Skin of body (tissue), 2 donors: ENCODE data around the gene SELENOW. TPM values are rescaled to one million over a fixed set of nuclear protein-coding genes. Genes with fewer than 3 reads are reported as not detected.
"Not testable (repeated sequence)": the region's sequence is repeated elsewhere in the genome, so short reads cannot be mapped to it uniquely, and the experiment has no call there.

ENCODE experiments used
- DNase-seq: peaks from one replicate; lab custom pipeline; 2025; lab: John Stamatoyannopoulos, UW
- total RNA-seq: library from RNA; depleted of rRNA; stranded (reverse); fragments of >200 nt; gene quantifications from one replicate; pipeline ENCODE4 v1.2.3, GENCODE V29; 2014

Gene SELENOW
- total RNA-seq, 1 donor from 2014 or later = 169 TPM

DNA sequence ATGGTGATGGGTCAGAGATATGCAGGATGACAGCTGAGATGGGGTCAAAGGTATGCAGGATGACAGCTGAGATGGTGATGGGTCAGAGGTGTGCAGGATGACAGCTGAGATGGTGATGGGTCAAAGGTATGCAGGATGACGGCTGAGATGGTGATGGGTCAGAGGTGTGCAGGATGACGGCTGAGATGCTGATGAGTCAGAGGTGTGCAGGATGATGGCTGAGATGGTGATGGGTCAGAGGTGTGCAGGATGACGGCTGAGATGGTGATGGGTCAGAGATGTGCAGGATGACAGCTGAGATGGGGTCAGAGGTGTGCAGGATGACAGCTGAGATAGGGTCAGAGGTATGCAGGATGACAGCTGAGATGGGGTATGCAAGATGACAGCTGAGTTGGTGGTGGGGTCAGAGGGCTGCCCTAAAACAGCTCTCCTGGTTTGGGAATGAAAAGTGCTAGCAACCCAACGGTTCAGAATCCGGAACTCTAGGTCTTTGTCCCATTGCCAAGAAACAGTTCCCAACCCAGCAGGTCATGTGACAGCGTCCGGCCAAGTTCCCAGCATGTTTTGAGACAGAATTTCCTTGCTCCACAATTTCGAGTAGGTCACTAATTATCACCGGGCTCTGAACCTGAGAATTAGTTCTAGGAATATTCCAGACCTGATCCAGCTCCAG is 3.2 kb downstream of the SELENOW start:
- DNase-seq = no peak

DNA sequence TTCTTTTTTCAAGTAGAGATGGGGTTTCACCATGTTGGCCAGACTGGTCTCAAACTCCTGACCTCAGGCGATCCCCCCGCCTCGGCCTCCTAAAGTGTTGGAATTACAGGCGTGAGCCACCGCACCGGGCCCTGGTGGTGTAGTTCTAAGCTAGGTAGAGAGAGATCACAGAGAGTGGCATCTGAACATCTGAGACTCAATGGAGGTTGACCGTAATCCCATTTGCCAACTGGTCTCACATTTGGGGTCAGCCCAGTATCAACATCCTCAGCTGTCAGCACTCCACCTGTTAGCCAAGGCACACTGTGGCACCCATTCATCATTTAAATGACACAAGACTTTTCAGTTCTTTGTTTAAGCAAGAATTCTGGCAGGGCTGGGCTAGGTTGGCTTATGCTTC is 8.1 kb downstream of the SELENOW start:
- no peak for DNase-seq

DNA sequence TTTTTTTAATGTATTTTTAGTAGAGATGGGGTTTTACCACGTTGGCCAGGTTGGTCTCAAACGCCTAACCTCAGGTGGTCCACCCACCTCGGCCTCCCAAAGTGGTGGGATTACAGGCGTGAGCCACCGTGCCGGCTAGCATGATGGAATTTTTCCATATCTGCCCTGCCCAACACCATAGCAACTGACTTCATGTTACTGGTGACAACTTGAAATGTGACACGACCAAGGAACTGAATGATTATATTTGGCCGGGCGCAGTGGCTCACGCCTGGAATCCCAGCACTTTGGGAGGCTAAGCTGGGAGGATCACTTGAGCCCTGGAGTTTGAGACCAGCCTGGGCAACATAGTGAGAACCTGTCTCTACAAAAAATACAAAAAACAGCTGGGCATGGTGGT is 8.8 kb downstream of the SELENOW start:
- DNase-seq = not testable (repeated sequence)

DNA sequence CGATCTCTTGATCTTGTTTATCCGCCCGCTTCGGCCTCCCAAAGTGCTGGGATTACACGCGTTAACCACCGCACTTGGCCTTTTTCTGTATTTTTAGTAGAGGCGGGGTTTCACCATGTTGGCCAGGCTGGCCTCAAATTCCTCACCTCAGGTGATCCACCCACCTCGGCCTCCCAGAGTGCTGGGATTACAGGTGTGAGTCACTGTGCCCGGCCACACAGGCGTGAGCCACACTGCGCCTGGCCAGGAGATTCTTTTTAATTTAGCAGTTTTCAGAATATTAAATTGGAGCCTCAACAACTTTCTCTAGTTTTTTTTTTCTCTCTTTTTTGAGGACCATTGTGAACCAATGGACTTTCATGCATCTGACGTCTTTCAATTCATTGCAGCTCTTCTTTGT is 11.3 kb downstream of the SELENOW start:
- not testable (repeated sequence) for DNase-seq

DNA sequence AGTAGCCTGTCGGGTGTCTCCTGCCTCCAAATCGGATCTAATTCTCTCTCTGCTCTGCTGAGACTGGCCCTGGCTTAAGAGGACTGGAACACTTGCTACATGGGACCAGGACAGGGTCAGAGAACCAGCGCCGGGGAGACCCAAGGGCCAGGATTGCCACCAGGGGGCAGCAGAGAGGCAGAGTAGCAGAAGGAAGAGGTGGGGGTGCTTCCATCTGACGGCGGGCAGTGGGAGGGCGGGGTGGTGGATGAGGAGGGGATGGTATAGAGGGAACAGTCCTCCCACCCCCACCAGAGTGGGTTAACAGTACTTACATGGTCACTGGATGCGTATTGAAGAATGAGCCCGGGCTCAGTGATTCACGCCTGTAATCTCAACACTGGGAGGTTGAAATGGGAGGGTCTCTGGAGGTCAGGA is 11.9 kb downstream of the SELENOW start:
- no peak for DNase-seq

DNA sequence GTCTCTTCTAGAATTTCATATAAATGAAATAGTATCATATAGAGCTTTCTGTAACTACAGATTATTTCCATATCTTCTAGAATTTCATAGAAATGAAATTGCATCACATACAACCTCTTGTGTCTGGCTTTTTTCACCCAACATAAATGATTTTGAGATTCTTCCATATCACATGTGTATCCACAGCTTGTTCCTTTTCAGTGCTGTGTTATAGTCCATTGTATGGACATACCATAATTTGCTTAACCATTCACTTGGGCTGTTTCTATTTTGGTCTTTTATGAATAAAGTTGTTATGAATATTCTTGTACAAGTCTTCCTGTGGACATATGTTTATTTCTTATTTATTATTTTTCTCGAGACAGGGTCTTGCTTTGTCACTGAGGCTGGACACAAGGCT is 14.1 kb downstream of the SELENOW start:
- DNase-seq = no peak

DNA sequence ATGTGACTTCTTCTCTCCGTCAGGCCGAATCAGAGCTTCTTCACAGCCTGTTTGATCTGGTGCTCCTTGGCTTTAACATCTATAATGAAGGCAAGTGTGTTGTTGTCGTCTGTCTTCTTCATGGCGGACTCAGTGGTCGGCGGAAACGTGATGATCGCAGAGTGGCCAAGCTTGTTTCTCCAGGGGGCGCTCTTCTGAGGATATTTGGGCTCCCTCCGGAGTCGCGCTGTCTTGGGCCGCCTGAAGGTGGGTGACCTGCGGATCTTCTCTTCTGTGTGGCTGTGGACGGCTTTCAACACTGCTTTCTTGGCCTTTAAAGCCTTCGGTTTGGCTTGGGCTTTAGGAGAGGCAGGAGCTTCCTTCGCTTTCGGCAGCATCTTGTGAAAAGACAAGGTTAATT is 16.0 kb downstream of the SELENOW start:
- DNase-seq = no peak

DNA sequence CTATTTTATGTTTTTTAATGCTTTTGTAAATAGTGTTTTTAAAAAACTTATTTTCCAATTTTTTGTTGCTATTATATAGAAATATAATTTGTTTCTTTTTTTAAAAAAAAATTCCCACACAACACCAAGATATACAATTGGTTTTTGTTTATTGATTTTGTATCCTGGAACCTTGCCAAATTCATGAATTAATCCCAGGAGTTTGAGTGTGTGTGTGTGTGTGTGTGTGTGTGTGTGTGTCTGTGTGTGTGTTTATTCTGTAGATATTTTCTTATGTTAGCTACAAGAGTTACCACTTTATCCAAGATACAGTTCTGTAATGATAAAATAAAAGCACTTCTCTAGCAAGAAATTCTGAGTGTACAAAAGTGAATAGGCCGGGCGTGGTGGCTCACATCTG is 18.3 kb downstream of the SELENOW start:
- DNase-seq = no peak

DNA sequence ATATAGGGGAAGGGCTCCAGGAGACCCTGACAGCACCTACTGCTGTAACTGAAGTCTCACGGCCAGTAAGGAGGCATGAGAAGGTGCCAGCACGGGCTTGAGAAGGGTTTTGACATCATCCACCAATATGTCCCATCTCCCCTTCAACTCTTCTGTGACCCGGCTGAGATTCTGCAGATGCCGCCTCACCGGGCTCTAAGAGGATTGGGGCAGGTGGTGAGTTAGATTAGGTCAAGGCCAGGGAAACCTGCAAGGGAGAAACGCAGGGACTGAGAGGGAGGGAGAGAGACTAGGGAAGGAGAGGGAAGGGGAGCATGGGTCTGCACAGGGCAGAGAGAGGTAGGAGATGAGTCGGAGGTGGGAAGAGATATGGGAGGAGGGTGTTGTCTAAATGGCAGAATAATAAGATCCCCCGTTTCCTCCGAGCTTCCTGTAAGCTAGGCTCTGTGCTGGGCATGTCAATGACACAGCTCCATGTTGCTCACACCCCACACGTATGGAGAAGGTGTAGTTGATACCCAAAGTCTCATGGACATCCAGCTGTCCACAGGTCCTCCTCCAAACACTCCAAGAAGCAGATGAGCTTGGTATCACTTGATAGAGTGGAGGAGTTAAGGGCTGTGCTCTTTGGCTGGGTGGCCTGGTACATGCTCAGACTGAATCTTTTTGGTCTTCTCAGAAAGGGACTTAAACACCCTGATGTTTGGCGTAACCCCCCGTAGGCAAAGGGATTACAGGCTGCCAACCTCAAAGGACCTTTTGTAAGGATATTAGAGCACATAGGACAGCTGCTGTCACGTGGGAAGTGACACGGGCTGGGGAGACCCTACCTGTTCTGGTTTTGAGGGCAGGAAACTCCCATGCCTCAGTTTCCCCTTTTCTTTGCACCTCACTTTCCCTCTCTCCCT is 19.7 kb downstream of the SELENOW start:
- no peak for DNase-seq

DNA sequence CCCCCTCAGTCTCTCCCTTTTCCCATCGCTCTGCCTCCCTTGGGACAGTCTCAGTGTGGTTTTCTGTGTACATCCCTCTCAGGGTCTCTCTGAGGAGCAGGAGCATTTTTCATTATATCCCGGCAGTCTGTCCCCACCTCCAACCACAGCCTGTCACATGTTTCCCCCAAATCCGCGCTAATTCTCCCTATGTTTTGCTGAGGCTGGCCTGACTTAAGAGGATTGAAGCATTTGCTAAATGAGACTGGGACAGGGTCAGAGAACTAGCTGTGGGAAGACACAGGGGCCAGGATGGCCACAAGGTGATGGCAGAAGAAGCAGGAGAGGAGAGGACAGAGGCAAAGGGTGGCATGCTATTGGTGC is 20.4 kb downstream of the SELENOW start:
- no peak for DNase-seq

DNA sequence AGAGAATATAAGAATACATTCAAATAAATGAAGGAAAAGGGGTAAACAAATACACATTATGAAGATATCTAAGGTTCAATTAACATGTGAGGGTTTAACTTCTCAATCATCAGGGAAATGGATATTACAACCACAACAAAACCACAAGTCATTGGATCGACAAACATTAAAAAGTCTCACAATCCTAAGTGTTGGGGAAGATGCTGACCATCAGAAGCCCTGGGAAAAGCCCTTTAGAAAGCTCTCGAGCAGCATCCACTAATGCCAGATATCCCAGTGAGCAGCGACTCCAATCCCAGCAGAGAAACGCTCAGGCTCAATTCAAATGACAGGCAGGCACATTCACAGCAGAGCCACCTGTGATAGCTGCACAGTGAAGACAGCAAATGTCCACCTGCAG is 22.8 kb downstream of the SELENOW start:
- no peak for DNase-seq

DNA sequence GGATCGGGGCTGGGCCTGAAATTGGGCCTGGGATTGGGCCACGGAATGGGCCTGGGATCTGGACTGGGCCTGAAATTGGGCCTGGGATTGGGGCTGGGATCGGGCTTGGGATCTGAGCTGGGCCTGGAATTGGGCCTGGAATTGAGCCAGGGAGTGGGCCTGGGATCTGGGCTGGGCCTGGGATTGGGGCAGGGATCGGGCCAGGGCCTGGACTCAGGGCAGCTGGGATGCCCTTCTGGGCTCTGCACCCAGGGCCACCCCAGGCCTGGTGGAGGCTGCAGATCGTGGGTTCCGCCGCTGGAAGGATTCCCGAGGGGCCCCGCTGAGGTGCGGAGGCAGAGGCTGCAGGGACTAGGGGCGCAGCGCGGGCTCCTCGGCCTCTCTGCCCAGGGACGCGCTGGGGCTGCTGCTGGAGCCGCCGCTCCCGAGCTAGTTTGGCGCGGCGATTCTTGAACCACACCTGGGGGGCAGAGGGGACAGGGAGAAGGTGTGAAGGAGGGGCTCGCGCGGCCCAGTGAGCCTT is 24.1 kb downstream of the SELENOW start:
- DNase-seq = no peak

DNA sequence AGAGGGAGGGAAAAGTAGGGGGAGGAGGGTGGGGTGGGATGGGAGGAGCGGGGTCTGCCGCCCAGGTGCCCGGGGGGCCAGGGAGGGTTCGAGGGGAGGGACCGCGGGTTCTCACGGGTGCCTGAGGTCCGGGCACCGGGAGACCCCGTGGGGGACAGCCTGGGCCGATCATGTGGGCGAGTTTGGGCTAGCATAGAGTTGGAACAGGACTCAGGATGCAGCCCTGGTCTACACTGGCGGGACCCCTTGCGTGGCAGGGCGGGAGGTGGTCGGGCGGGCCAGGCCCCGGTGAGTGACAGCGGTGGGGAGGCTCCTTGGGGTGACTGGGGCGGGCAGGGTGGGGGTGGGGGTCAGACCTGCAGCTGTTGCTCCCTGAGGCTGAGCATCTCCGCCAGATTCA is 24.6 kb downstream of the SELENOW start:
- not testable (repeated sequence) for DNase-seq

DNA sequence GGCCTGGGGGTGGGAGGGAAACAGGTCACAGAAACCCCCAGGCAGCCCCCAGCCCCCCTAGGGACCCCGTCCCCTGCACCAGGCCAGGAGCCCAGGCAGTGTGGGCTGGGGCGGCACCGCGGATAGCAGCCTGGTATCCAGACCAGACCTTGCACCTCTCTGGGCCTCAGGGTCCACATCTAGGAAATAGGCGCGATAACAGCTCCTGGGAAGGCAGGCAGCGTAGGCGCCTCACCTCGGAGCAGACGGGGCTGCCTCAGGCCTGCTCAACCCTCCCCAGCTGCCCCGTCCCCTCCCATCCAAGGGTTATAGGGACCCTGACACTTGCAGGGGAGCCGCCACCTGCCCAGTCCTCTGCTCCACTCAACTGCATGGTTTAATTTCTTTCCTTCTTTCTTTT is 25.2 kb downstream of the SELENOW start:
- not testable (repeated sequence) for DNase-seq

DNA sequence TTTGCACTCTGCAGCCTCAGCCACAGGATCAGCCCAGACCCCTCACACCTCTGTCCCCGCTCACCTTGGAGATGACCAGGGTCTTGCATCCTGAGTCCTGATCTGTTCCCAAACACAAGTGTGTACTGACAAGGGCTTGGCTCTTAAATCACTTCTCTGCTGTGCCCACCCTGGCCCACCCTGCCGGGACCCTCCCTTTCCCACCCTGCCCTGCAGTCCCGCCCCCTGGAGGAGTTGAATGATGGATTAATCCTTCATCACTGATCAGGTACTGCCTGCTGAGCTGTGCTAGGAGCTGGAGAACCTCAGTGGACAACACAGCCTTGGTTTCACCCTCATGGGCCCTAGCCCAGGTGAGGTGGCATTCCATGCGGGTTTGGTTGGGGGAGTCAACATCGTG is 25.9 kb downstream of the SELENOW start, which contains the start of gene TPRX1:
Gene TPRX1, minus strand, starts transcription at position 101 of the 400 bp plus-strand sequence. Its CDS starts 12 bp downstream, at position 89.
- DNase-seq = not testable (repeated sequence)

DNA sequence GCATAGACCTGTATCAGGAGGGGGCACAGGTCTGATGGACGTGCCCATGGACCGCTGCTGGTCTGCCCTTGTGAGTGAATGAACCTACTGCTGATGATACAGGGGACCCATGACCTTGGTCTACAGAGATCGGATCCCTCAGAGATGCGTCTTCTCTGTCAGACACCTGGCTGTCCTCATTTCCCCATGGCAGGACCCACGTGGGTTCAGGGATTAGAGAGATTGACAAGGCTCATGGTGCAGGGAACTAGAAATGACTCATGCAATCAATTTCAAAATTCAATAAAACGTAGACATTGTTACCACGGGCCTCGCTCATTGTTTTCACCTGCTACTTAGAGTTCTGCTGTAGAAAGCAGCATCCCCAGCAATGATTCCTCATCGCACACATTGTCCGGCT is 26.8 kb downstream of the SELENOW start:
- DNase-seq = no peak

DNA sequence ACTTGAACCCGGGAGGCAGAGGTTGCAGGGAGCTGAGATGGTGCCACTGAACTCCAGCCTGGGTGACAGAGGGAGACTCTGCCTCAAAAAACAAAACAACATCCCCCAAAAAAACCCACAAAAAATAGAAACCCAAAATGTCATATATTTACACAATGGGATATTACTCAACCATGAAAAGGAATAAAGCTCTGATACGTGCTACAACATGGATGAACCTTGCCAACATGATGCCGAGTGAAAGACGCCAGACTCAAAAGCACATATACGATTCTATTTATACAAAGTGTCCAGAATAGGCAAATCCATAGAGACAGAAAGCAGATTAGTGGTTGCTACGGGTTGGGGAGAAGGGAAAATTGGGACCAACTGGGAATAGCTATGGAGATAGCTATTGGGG is 27.9 kb downstream of the SELENOW start:
- DNase-seq = no peak

DNA sequence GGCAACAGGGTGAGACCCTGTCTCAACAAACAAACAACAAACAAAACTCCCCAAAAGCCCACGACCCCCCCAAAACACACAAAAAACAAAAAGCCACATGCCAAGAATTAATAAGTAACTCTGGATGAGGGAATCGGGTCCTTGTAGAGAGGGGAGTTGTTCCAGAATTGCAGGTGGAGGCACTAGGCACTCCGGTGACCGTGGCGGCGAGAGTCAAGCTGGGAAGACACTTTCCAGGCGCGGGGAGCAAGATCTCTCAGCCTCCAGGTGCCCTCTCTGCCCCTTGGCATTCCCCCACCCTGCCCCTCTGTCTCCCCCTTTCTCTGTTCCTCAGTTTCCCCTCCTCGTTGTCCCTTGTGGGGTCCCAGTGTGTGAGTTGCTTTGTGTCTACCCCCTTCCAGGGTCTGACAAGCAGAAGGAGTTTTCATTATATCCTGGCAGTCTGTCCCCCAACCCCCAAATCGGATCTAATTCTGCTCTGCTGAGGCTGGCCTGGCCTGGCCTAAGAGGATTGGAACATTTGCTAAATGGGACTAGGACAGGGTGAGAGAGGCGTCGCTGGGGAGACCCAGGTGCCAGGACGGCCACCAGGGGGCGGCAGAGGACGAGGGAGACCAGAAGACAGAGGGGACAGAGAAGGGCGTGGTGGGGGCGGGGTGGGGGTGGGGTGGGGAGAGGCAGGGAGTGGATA is 34.9 kb downstream of the SELENOW start:
- DNase-seq = no peak

DNA sequence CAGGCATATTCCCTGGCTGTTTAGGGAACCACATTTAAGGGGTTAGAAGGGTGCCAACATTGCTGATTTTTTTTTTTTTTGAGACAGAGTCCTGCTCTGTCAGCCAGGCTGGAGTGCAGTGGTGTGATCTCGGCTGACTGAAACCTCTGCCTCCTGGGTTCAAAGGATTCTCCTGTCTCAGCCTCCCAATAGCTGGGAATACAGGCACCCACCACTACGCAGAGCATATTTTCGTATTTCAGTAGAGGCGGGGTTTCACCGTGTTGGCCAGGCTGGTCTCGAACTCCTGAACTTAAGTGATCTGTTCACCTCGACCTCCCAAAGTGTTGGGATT is 35.5 kb downstream of the SELENOW start:
- DNase-seq = no peak

DNA sequence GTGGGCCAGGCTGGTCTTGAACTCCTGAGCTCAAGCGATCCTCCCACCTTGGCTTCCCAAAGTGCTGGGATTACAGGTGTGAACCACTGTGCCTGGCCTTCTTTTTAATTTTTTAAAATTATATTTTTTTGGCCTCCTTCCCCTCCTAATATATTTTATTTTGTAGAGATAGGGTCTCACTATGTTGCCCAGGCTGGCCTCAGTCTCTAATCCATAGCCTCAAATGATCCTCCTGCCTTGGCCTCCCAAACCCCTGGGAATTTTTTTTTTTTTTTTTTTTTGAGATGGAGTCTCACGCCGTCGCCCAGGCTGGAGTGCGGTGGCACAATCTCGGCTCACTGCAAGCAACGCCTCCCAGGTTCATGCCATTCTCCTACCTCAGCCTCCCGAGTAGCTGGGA is 37.8 kb downstream of the SELENOW start:
- DNase-seq = not testable (repeated sequence)

DNA sequence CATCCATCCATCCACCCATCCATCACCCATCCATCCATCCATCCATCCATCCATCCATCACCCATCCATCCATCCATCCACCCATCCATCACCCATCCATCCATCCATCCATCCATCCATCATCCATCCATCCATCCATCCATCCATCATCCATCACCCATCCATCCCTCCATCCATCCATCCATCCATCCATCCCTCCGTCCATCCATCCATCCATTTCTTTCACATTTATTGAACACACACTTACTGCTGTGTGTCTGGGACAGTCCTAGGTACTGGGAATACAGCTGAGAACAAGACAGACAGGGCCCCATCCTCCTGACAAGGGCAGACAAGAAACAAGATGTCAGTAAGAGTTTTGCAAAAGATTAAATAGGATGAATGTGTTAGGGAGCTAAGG is 39.7 kb downstream of the SELENOW start:
- not testable (repeated sequence) for DNase-seq

DNA sequence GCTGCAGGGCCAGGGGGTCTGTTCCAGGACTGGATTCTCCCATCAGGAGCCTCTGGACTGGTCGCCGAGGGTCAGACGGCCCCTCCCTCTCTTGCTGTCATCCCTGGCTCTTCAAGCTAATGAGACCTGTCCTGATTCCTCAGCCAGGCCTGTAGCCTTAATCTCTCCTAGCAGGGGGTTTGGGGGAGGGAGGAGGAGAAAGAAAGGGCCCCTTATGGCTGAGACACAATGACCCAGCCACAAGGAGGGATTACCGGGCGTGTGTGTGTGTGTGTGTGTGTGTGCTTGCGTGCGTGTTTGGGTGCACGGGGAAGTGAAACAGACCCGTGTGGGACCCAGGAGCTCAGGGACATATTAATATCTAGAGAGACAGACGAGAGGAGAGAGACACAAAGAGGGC is 41.4 kb downstream of the SELENOW start:
- DNase-seq = no peak
